SKM-1 (cell line): ENCODE results near the gene GFRAL.
"Not testable (repeated sequence)": the region's sequence is repeated elsewhere in the genome, so short reads cannot be mapped to it uniquely, and the experiment has no call there.

Source experiments
- DNase-seq: peaks from one replicate; lab custom pipeline; 2025; ENCODE audit not compliant: unreplicated experiment; lab: John Stamatoyannopoulos, UW

Gene GFRAL, protein sequence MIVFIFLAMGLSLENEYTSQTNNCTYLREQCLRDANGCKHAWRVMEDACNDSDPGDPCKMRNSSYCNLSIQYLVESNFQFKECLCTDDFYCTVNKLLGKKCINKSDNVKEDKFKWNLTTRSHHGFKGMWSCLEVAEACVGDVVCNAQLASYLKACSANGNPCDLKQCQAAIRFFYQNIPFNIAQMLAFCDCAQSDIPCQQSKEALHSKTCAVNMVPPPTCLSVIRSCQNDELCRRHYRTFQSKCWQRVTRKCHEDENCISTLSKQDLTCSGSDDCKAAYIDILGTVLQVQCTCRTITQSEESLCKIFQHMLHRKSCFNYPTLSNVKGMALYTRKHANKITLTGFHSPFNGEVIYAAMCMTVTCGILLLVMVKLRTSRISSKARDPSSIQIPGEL

DNA sequence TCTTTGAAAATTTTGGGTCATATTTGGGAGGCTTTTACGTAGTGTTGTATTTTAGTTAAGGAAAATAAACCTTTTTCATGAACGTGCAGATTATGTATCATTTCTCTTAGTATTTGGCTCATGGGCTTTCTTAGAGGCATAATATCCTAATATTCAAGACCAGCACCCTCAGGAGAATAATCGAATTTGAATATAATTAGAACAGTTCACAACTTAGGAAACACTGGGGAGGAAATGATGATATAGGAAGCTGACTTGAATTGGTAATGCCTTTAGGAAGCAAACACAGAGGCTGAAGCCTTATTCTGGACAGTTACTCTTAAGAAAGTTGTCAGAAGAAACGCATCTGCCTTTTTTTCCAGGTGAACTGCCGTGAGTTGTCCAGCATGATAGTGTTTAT lies at the start of gene GFRAL:
GFRAL (plus strand) TSS at position 301 of the 400 bp plus-strand sequence; CDS start at position 387, 86 bp downstream.
- no peak for DNase-seq

DNA sequence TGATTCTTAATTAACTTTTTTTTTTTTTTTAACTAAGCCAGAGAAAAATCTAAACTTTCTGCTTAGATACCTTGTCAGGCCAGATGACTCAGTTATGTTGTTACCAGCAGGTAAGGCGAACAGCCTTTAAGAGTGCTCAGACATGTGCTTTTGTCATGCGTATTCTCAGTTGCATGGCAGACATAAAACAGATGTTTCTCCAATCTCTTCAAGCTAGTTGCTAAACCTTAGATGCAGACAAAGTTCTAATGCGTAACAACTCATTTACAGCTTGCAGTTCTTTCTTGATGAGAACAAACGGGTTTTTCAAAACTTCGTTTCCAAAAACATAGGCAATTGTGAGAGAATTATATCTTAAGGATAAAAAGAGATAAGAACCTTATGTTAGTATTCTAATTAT lies 49.6 kb upstream of the GFRAL start:
- DNase-seq = no peak

DNA sequence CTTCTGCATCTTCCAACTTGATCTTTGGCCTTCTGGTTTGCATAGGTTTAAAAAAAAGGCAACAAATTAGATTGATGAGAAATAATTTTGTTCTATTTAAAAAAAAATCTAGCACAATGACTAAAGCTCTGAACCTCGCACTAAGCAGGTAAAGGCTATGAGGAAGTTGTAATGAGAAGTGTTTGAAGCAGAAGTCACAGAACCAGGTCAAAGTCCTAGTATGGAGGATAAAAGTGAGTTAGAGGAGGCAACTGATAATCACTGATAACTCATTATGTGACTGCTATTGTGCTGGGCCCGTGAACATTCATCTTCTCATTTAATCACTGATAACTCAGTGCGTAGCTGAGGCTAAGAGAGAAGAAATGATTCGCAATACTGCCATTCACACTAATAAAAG lies 46.1 kb upstream of the GFRAL start:
- no peak for DNase-seq

DNA sequence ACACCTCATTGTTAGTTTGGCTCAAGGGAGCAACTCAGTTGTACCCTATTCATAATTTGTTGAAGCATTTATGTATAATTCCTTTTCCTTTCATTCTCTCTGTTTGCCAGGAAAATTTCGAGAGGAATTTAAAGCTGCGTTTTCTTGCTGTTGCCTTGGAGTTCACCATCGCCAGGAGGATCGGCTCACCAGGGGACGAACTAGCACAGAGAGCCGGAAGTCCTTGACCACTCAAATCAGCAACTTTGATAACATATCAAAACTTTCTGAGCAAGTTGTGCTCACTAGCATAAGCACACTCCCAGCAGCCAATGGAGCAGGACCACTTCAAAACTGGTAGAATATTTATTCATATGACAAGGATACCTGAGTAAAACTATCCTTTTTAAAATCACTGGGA lies 45.2 kb upstream of the GFRAL start:
- no peak for DNase-seq

DNA sequence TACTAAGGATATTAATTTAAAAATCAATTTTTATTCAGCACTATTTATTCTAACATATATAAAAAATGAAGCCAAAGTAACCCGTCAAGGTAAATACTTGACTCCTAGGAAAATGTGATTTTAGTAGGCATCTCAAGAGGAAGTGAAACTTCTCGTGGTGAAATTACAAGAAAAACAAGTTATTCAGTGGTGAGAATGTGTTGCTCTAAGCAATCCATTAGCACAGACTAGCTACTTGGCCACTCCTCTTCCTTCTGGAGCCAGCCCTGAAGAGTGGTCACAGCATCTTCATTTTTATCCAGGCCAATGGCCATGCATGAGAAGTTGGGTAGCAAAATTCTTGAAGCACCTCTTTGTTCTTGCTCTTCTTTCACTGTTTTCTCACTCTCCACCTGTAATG lies 40.4 kb upstream of the GFRAL start:
- DNase-seq = peak; percentile 9

DNA sequence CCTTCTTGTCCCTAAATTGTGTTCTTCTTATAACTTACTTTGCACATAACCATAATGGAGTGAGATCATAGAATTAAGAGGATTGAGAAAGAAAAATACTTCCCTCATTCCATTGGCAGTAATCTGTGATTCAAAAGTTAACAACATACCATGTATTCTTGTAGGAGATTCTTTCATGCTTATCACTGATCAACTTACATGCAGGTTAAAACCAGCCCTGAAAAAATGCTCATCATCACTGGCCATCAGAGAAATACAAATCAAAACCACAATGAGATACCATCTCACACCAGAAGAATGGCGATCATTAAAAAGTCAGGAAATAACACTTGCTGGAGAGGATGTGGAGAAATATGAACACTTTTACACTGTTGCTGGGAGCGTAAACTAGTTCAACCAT lies 36.5 kb upstream of the GFRAL start:
- DNase-seq = no peak

DNA sequence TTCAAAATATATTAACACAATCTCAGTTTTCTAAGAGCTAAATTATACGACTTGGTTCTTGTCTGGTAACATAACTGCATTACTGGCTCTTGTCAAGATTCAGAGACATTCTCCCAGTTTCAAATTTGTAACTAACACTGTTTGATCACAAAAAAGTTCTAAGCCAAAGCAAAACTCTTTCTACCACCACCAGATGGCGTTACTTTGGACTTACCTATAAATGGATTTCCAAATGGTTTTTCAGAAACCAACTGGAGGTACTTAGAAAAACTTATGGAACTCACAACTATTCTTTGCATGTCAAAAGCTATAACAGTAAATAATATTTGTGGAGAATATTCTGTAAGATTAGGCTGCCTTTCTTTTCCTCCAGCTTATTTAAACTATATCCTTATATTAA lies 34.2 kb upstream of the GFRAL start:
- DNase-seq = no peak

DNA sequence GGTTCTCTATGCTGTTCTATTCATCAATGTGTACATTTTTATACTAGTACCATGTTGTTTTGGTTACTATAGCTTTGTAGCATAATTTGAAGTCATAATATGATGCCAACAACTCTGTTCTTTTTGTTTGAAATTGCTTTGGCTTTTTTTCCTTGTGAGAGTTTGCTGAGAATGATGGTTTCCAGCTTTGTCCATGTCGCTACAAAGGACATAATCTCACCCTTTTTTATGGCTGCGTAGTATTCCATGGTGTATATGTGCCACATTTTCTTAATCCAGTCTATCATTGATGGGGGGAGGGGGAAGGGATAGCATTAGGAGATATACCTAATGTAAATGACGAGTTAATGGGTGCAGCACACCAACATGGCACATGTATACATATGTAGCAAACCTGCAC lies 30.1 kb upstream of the GFRAL start:
- not testable (repeated sequence) for DNase-seq

DNA sequence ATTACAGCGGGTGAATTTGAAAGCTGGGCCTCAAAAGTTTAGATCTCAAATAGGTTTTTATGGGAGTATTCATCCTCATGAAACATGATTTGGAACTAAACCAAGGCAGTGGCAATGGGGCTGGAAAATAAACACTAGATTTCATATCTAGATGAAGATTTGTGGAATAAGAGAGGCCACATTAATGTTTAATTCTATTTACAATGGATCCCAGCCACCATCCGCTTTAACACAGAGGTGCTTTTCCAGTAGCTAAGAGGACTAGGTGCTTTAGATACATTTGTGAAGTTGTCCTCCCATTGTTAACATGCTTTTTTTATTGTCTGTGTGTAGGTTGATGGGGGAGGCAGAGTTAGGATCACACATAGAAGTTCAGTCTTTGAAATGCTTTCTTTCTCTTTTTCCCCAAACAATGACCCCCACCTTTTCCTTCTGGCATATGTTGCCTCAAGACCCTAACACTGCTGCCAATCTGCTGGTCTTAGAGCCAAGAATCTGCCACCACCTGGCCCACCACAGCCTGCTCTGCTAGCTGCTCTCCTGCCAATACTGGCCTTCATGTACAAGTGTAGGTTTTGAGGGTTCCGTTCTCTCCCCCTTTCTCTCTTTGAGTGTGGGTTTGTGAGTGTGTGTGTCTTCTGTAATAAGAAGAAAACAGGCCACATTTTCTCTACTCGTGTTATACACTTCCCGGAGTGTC lies 27.8 kb upstream of the GFRAL start:
- DNase-seq = no peak

DNA sequence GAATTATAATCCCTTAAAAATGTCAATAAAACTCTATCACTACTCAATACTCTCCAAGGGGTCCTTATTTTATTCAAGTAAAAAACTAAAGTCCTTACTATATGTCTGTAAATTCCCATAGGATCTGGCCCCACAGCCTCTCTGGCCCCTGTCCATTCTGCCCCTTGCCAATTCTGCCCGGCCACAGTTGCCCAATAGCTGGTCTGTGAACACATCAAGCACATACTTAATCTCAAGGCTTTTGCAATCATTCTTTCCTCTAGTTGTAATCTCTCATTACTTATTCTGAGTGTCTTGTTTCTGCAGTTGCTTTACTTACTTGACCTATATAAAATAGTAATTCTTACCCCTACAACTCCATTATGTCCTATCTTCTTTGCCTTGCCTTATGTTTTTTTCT lies 22.5 kb upstream of the GFRAL start:
- DNase-seq = no peak

DNA sequence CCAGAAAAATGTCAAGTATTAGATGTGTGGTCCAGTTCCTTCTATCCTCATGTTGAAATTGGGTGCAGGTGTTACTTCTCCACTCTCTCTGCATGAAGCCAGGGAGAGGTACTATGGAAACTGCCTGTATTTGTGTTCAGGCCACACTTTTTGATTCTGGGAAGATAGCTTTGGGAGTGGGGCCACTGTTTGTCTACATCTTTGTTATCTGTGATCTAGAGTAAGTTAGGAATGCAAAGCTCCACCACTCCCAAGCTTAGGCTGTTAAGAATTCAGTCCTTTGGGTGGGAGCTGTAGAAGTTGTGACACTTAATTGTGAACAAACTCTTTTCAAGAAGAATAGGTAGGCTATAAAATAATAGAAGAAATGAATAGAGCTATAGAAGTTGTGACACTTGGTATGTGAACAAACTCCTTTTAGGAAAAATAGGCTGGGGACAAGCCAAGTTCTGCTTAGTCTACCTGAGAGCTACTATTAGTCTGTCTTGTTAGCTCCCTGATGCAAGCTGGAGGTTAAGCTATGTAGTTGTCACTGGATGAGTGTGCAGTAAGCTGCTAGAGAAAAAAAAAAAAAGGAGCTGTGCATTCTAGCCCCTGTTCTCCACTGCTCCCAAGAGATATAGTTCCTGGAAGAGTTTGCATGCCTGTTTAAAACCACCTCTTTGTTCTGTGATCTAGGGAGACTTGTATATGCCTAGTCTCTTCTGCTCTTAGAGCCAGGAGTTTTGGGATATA lies 7.1 kb upstream of the GFRAL start:
- no peak for DNase-seq

DNA sequence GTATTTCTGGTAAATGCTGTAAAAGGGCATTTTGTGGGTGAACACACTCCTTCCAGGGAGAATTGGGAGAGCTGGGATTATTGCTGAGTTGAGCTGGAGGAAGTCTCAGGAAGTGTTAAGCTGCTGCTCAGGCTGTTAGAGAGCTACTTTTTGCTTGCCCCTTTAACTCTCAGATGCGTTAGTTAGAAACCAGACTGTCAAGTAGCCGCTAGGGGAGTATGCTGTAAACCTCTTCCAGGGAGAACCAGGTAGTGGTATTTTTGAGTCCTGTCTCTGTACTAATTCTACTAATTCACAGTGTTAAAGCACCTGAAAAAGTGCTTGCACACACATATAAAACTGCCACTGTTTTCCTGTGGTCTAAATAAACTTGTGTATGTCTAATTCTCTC lies 6.6 kb upstream of the GFRAL start:
- DNase-seq = no peak

DNA sequence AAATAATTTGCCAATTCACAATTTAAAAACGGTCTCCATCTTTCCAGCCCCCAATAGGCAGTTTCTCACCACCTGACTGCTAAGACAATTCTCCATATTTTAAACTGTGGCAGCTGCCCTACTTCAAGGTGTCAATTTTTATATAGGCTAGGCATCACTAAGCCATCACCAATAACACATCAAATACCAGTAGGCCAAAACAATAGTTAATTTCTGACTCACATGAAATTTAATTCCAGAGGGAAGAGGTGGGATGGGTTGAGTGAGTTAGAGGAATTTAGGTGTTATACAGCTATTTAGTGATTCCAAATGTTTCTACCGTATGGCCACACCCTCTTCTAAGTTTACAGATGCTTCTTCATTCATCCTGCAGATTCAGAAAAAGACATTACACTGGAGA lies 49.9 kb downstream of the GFRAL start:
- DNase-seq = no peak

DNA sequence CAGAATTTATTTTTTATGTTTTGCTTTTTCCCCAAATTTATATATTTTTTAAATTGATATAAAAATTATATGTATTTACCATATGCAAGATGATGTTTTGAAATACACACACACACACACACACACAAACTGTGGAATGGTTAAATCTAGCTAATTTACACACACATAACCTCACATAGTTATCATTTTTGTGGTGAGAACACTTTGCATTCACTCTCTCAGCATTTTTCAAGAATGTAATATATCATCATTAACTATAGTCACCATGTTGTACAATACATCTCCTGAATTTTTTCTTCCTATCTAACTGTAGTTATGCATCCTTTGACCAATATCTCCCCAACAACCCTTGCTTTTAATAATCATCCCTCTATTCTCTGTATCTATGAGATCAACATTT lies 52.2 kb downstream of the GFRAL start:
- no peak for DNase-seq

DNA sequence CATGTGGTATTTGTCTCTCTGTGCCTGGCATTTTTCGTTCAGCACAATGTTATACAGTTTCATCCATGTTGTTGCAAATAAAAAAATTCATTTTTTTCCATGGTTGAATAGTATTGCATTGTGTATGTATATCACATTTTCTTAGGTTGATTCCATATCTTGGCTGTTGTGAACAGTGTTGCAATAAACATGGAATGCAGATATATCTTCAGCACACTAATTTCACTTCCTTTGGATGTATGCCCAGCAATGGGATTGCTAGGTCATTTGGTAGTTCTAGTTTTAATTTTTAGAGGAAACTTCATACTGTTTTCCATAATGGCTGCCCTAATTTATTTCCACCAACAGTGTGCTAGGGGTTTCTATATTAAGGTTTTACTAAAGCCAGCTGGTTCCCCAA lies 52.6 kb downstream of the GFRAL start:
- no peak for DNase-seq

DNA sequence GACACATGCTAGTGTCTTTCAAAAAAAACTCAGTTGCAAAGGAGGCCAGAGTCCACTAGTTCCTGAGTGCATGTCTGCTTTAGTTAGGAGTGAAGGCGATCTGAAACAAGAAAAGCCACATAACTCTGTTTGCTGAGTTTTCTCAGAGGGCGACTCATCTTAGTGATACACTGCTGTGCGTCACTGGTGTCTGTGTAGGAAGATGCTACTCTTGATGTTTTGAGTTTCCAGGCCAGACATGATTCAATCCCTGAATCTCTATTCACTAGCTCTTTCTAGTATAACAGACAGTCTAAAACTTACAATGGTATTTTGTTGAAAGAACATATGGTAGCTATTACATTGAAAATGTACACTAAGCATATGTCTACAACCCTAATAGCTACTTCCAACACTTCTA lies 60.9 kb downstream of the GFRAL start:
- DNase-seq = no peak

DNA sequence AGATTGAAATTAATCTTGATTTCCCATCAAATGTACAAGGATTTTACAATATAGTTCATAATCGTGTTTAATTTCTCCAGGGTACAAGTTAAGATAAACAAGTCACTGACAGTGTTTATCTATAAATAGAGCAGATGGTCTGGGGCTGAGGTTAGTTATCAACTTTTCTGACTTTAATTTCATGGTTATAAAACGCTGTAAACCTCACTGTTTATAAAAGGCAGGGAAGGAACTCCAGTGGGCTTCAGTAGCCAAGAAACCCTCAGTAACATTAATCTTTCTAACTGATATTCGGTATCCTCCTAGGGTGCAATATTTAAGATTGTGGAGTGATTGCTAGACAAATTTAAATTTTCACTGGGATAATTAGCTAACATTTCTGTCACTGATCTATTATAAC lies 68.6 kb downstream of the GFRAL start:
- DNase-seq = no peak

DNA sequence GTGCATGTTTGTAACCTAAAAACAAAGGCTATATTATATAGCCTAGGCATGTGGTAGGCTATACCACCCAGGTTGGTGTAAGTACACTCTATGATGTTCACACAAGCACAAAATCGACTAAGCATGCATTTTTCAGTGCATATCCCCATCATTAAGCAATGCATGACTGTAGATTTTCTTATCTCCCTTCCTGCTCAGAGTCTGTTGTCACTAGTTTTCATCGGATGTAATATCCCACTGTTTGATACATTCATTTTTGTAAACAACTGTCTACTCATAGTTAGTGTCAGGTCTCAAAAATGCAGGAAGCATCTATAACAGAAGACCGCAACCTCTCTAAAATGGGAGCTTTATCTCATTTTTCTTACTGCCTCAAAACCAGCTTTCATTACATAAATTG lies 70.7 kb downstream of the GFRAL start:
- no peak for DNase-seq

DNA sequence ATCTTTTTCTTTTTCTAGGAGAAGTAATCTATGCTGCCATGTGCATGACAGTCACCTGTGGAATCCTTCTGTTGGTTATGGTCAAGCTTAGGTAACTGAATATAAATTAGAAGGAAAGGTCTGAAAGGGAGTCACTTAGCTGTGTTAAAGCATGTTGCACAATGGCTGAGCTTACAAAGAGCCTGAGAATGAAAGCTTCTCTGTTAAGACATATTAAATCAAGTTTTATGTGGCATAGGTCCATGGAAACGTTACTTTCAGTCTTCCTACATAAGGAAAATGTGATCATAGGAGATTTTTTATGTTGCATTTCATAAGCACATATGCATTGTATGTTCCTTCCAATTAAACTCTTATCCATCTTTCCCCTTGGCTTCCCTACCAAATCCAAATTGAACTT lies 72.1 kb downstream of the GFRAL start:
- no peak for DNase-seq

DNA sequence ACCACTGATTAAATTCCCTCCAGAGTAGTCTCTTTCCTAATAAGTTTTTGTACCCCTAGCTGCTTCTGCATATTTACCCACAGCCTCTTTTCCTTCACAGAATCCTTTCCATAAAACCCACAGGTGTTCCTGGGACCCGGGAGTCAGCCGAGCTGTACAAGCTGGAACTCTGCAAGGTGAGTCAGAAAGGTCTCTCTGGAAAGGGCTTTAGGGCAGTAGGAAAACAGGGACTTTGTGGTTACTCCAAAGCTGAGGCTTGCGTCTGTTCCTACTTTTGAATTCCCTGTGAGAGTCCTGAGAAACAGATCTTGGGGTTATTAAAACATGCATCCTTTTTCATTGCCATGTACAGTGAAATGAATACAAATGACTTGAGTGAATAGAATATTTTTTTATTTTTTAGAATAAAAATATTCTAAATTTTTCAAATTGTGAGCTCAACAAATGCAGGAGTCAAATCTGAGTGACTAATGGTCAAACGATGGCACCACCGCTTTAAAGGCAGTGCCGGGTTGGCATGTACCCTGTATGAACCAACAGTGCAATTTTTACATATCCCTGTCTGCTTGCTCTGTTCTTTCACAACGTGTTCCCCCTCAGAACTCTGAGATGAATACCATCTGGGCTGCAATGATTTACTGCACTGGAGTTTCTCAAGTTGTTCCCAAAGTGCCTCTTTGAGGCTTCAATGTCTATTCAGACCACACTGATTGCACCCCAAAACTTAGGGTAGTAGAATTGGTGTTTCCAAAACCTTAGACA lies 78.4 kb downstream of the GFRAL start:
- DNase-seq = no peak

DNA sequence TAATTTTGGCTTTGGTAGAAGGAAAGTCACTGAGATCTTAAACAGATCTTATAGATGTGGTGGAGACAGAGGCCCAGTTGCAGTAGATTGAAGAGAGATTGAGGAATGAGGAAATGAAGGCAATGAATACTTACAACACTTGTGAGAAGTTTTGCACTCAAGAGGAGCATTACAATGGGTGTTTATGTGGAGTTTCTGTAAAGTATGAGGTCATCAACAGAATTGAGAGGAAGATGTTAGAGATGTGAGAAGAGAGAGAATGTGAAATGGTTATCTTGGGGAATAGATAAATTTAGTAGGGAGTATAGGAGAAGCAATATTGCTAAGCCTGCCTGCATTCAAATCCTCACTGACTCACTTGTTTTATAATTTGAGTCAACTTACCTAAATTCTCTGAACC lies 83.4 kb downstream of the GFRAL start:
- no peak for DNase-seq
